Neuronal stem cell (in vitro differentiated cells): ENCODE results near the gene C11orf98.
A peak's percentile ranks its signal among the peaks of the same experiment; 100 is the strongest.

Source experiments
- DNase-seq: peaks from one replicate; pipeline ENCODE4 v3.0.0-alpha.2; 2013; ENCODE audit warnings: low spot score
- H2AFZ ChIP-seq: one replicate; pipeline ENCODE4 v1.6.1; 2013; ENCODE audit warnings: mild to moderate bottlenecking, low read length, inconsistent platforms
- H2AK5ac ChIP-seq: 2 replicates; pipeline ENCODE4 v1.6.1; 2013; ENCODE audit warnings: low read depth, mild to moderate bottlenecking, inconsistent platforms, low read length, moderate library complexity, mixed read lengths
- H2BK120ac ChIP-seq: 2 replicates; pipeline ENCODE4 v1.6.1; 2013; ENCODE audit warnings: low read depth, mild to moderate bottlenecking, inconsistent platforms, low read length, moderate library complexity, mixed read lengths
- H2BK12ac ChIP-seq: one replicate; pipeline ENCODE4 v1.6.1; 2013; ENCODE audit warnings: low read length, inconsistent platforms
- H2BK15ac ChIP-seq: 2 replicates; pipeline ENCODE4 v1.6.1; 2013; ENCODE audit warnings: mild to moderate bottlenecking, low read length, inconsistent platforms, mixed read lengths
- H2BK5ac ChIP-seq: one replicate; pipeline ENCODE4 v1.6.1; 2013; ENCODE audit warnings: inconsistent platforms, mild to moderate bottlenecking, low read length, moderate library complexity
- H3K14ac ChIP-seq: one replicate; pipeline ENCODE4 v1.6.1; 2013; ENCODE audit warnings: low read length, inconsistent platforms
- H3K18ac ChIP-seq: 2 replicates; pipeline ENCODE4 v1.6.1; 2013; ENCODE audit warnings: low read length, inconsistent platforms
- H3K23ac ChIP-seq: 2 replicates; pipeline ENCODE4 v1.6.1; 2013; ENCODE audit warnings: low read depth, mild to moderate bottlenecking, mixed read lengths, low read length, inconsistent platforms; ENCODE audit not compliant: poor library complexity
- H3K27ac ChIP-seq: replicated peaks from 3 replicates; pipeline ENCODE4 v1.5.1; 2013; ENCODE audit warnings: low read length, inconsistent platforms
- H3K27me3 ChIP-seq, 3 experiments: 2 replicates each; pipeline ENCODE4 v1.6.1; 2013; ENCODE audit warnings: low read length in 3 of 3, mild to moderate bottlenecking in 2 of 3, inconsistent platforms in 1 of 3, low read depth in 1 of 3, mixed read lengths in 1 of 3, moderate library complexity in 1 of 3; ENCODE audit not compliant: control insufficient read depth in 3 of 3, insufficient read depth in 3 of 3
- H3K36me3 ChIP-seq, 2 donors: replicated peaks in 1 of 2; 2 replicates each; pipeline ENCODE4 v1.6.1; 2013; ENCODE audit warnings: low read length in 2 of 2; ENCODE audit not compliant: control insufficient read depth in 2 of 2, insufficient read depth in 2 of 2
- H3K4ac ChIP-seq: 2 replicates; pipeline ENCODE4 v1.6.1; 2013; ENCODE audit warnings: inconsistent platforms, mild to moderate bottlenecking, low read length, moderate library complexity
- H3K4me1 ChIP-seq, 2 donors: 1 replicate in 1 of 2; 2 replicates in 1 of 2; pipeline ENCODE4 v1.6.1; 2013; ENCODE audit warnings: low read length in 2 of 2, low read depth in 1 of 2; ENCODE audit not compliant: control insufficient read depth in 2 of 2, insufficient read depth in 1 of 2
- H3K4me2 ChIP-seq: one replicate; pipeline ENCODE4 v1.6.1; 2013; ENCODE audit warnings: mild to moderate bottlenecking, low read length, inconsistent platforms; ENCODE audit not compliant: insufficient read depth, poor library complexity, severe bottlenecking
- H3K4me3 ChIP-seq, 2 donors: 2 replicates each; pipeline ENCODE4 v1.5.1; 2013; ENCODE audit warnings: low read length in 2 of 2, mild to moderate bottlenecking in 2 of 2, inconsistent platforms in 1 of 2, moderate library complexity in 1 of 2
- H3K79me1 ChIP-seq: one replicate; pipeline ENCODE4 v1.6.1; 2013; ENCODE audit warnings: low read depth, mild to moderate bottlenecking, inconsistent platforms, low read length, moderate library complexity
- H3K9ac ChIP-seq: one replicate; pipeline ENCODE4 v1.6.1; 2013; ENCODE audit warnings: mild to moderate bottlenecking, low read depth, low read length, inconsistent platforms; ENCODE audit not compliant: poor library complexity
- H3K9me3 ChIP-seq, 2 donors: replicated peaks in 1 of 2; 2 replicates each; pipeline versions ENCODE3 to v1.6.1; 2013; ENCODE audit warnings: low read length in 2 of 2, mild to moderate bottlenecking in 2 of 2, inconsistent platforms in 1 of 2, low read depth in 1 of 2, mixed read lengths in 1 of 2, moderate library complexity in 1 of 2; ENCODE audit not compliant: control insufficient read depth in 2 of 2, insufficient read depth in 1 of 2
- H4K8ac ChIP-seq: one replicate; pipeline ENCODE4 v1.6.1; 2013; ENCODE audit warnings: low read depth, mild to moderate bottlenecking, inconsistent platforms, low read length, moderate library complexity
- H4K91ac ChIP-seq: one replicate; pipeline ENCODE4 v1.6.1; 2013; ENCODE audit warnings: low read length, low read depth, mild to moderate bottlenecking, inconsistent platforms; ENCODE audit not compliant: poor library complexity
- WGBS, 2 donors: extraction: QIAGEN DNeasy Blood & Tissue Kit; methylation state at CpG; one replicate each; pipeline ENCODE4 v1.1.7; 2013; ENCODE audit warnings: missing lambda C conversion rate in 2 of 2, mixed read lengths in 1 of 2; ENCODE audit not compliant: insufficient read length in 2 of 2, insufficient replicate concordance in 1 of 2; ENCODE audit errors: extremely low coverage in 2 of 2; 5-methylcytosine and 5-hydroxymethylcytosine counted together

The C11orf98 gene

GRCh38 chr11:62649486-62649885, 15.5 kb downstream of the C11orf98 start:
- no peak overlapping the region for H2BK5ac ChIP-seq
- DNase-seq: no peak
- WGBS, 2 donors: no CpG with 5 or more reads among the region's 11 CpGs

GRCh38 chr11:62648967-62649364, 16.0 kb downstream of the C11orf98 start:
- Histone ChIP-seq H3K36me3 (peaks cover 26 to 46% of the 10 kb centered on the region in 2 donors), H2AFZ (no peak overlapping the region)
- WGBS, 2 donors: no CpG with 5 or more reads among the region's 11 CpGs

More at GRCh38 chr11:62649486-62649885, 15.5 kb downstream of the C11orf98 start:
- Histone ChIP-seq H3K4me1 (peaks cover 4 to 8% of the 10 kb centered on the region in 2 donors), H4K8ac (no peak overlapping the region), H2AFZ (no peak overlapping the region), H4K91ac (no peak overlapping the region), H3K27ac (no peak overlapping the region), H3K9ac (peak overlapping the region; percentile 7), H2BK120ac (no peak overlapping the region), H3K23ac (no peak overlapping the region), H3K14ac (no peak overlapping the region), H2BK12ac (no peak overlapping the region), H3K36me3 (peaks cover 21 to 41% of the 10 kb centered on the region in 2 donors), H3K4me2 (no peak overlapping the region), H3K18ac (no peak overlapping the region), H3K4me3 (no peak overlapping the region), H2BK15ac (no peak overlapping the region), H3K27me3 (no peaks in the 10 kb centered on the region), H3K79me1 (peaks cover 12% of the 10 kb centered on the region), H3K9me3 (no peaks in the 10 kb centered on the region), H3K4ac (no peak overlapping the region), H2AK5ac (no peak overlapping the region)

DNA sequence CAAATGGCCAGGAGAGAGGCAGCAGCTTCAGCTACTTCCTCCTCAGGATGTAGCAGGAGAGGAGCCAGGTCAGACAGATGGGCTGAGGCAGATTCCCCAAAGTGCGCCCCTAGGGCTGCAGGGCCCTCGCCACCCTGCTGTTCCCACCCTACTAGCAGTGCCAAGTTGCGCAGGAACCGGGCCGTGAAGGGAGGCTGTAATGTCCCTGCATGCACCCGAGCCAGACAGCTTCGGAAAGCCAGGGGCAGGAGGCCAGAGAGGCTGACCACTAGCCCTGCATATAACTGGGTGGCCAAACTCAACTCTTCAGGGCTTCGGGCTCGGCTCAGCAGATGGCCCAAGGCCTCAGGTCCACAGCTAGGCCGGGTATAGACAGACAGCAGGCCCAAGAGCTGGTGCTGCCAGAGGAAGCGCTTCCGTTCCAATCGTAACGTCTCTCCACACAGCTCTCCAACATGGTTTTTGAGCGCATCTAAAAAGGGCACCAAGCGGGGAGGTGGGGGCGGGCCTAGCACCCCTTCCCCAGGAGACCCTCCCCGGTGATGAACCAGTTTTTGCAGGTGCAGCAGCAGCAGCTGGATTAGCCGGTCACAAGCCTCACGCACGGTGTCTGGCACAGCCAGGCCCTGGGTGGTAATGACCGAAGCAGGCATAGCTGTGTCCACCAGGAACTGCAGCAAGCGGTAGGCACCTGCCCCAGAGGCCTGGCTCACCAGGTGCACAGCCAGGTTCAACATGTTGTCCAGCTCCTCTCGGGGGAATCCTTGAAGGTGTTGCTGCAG, 16.6 kb downstream of the C11orf98 start:
- Histone ChIP-seq H2BK15ac (no peak overlapping the region), H3K4ac (no peak overlapping the region), H3K27ac (no peak overlapping the region), H3K9ac (peak overlapping the region; percentile 74), H3K18ac (no peak overlapping the region), H3K14ac (no peak overlapping the region), H3K4me2 (no peak overlapping the region), H4K91ac (no peak overlapping the region), H2AK5ac (peak overlapping the region; percentile 57), H3K9me3 (no peaks in the 10 kb centered on the region), H4K8ac (no peak overlapping the region), H3K4me1 (peaks cover 4 to 8% of the 10 kb centered on the region in 2 donors), H3K23ac (peak overlapping the region; percentile 75), H3K4me3 (no peak overlapping the region), H2BK120ac (no peak overlapping the region), H3K36me3 (peaks cover 26 to 52% of the 10 kb centered on the region in 2 donors), H2BK12ac (no peak overlapping the region), H2AFZ (no peak overlapping the region), H2BK5ac (no peak overlapping the region), H3K27me3 (no peaks in the 10 kb centered on the region), H3K79me1 (peaks cover 13% of the 10 kb centered on the region)
- DNase-seq: no peak
- whole genome bisulfite sequencing, 2 donors: no CpG with 5 or more reads among the region's 24 CpGs

More at GRCh38 chr11:62648967-62649364, 16.0 kb downstream of the C11orf98 start:
- H2BK12ac ChIP-seq: no peak overlapping the region
- H3K4ac ChIP-seq: no peak overlapping the region
- H2BK15ac ChIP-seq: no peak overlapping the region
- no peak overlapping the region for H3K14ac ChIP-seq
- no peak overlapping the region for H3K9ac ChIP-seq
- H3K4me1 ChIP-seq: peaks cover 4 to 8% of the 10 kb centered on the region in 2 donors
- H3K18ac ChIP-seq: no peak overlapping the region
- H2BK120ac ChIP-seq: no peak overlapping the region
- no peak overlapping the region for H3K4me2 ChIP-seq
- H2BK5ac ChIP-seq: no peak overlapping the region
- no peak overlapping the region for H4K8ac ChIP-seq
- H3K4me3 ChIP-seq: no peak overlapping the region
- no peaks in the 10 kb centered on the region for H3K27me3 ChIP-seq
- H3K23ac ChIP-seq: no peak overlapping the region
- no peak overlapping the region for H4K91ac ChIP-seq
- no peak overlapping the region for H3K27ac ChIP-seq
- no peaks in the 10 kb centered on the region for H3K9me3 ChIP-seq
- H2AK5ac ChIP-seq: no peak overlapping the region
- peaks cover 13% of the 10 kb centered on the region for H3K79me1 ChIP-seq
- no peak for DNase-seq

GRCh38 chr11:62647609-62648005, 17.4 kb downstream of the C11orf98 start:
- no peak for DNase-seq
- Histone ChIP-seq H2AFZ (no peak overlapping the region), H2BK15ac (no peak overlapping the region), H3K4me1 (peaks cover 4 to 8% of the 10 kb centered on the region in 2 donors), H3K9me3 (no peaks in the 10 kb centered on the region), H3K4me2 (no peak overlapping the region), H3K27ac (no peak overlapping the region), H2BK120ac (no peak overlapping the region), H3K36me3 (peaks cover 27 to 60% of the 10 kb centered on the region in 2 donors), H2BK12ac (no peak overlapping the region), H3K23ac (peak overlapping the region; percentile 87), H2AK5ac (no peak overlapping the region), H3K4me3 (no peak overlapping the region), H4K8ac (no peak overlapping the region), H3K18ac (no peak overlapping the region), H2BK5ac (no peak overlapping the region), H3K27me3 (no peaks in the 10 kb centered on the region), H3K4ac (no peak overlapping the region), H3K9ac (no peak overlapping the region), H4K91ac (no peak overlapping the region), H3K14ac (no peak overlapping the region), H3K79me1 (peaks cover 12% of the 10 kb centered on the region)
- no CpG with 5 or more reads among the region's 6 CpGs for WGBS, 2 donors
